ENCODE data around the gene UBXN10. TPM values are rescaled to one million over a fixed set of nuclear protein-coding genes. Genes with fewer than 3 reads are reported as not detected.

UBXN10 gene
- total and polyA plus RNA-seq, 2 of the 8 experiments (the other 6 are each of a cell fraction or from before 2014, with no cell fraction given) = 0.43 to 0.68 TPM

DNA sequence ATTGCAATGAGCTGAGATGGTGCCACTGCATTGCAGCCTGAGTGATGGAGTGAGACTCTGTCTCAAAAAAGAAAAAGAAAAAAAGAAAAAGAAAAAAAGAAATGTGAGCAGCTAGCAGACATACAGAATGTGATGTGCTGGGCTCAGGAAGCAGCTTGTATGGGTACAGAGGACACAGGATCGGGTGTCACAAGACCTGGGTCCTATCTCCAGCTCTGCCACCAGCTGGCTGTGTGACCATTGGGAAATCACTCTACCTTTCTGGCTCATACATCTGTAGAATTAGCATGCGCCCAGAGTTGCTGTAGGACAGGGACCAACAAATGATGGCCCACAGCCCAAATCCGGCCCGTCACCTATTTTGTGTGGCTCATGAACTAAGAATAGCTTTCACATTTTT, 3.8 kb downstream of the UBXN10 start:
- no peak for FAIRE-seq

More for the DNA sequence above, 3.8 kb downstream of the UBXN10 start:
- ChIA-PET CTCF (ENCODE audit: partially characterized antibody) (interaction anchor here (0.7 to 9.3 kb wide), 7 partner anchors 9 to 215 kb away, joined by 3 to 90 read pairs (median 7); no protein-coding TSS in a partner anchor), POLR2A (ENCODE audit: partially characterized antibody) (no interaction called here)
- Histone ChIP-seq H3K9me3 (ENCODE audit: insufficient read depth in 2 of 2, low read depth in 1 of 2, low read length in 1 of 2) (no peaks in the 10 kb centered on the region), H2BK120ac (replicated peaks; ENCODE audit: low read depth, low read length) (no peak overlapping the region), H3K18ac (ENCODE audit: extremely low read depth, low read length) (no peak overlapping the region), H2AK5ac (ENCODE audit: low read depth, low read length) (no peak overlapping the region), H4K20me1 (replicated peaks in 1 of 2; ENCODE audit: control insufficient read depth in 1 of 2, insufficient read depth in 2 of 2, low read length in 2 of 2) (no peaks in the 10 kb centered on the region), H4K91ac (replicated peaks; ENCODE audit: insufficient read length, low read length) (no peak overlapping the region), H2BK5ac (ENCODE audit: low read depth, low read length) (no peak overlapping the region), H3K4ac (replicated peaks; ENCODE audit: insufficient read length, low read depth, low read length) (no peak overlapping the region), H2AFZ (ENCODE audit: low read length) (no peak overlapping the region), H3K23ac (ENCODE audit: insufficient read length) (no peak overlapping the region), H4K8ac (ENCODE audit: extremely low read depth, insufficient read depth, low read length) (no peak overlapping the region), H3K4me2 (ENCODE audit: insufficient read depth in 1 of 2, low read depth in 2 of 2, low read length in 2 of 2) (no peak overlapping the region), H3K14ac (ENCODE audit: insufficient read length) (no peak overlapping the region), H4K5ac (ENCODE audit: insufficient read length, low read depth, low read length) (no peak overlapping the region), H3K27me3 (replicated peaks in 1 of 4; ENCODE audit: control insufficient read depth in 3 of 4, extremely low read depth in 1 of 4, insufficient read depth in 3 of 4, low read length in 3 of 4) (peaks cover 0 to 12% (median 6%) of the 10 kb centered on the region in 4 experiments; a peak in 5 of 7 replicates), H3K36me3 (ENCODE audit: control insufficient read depth in 2 of 4, insufficient read depth in 4 of 4, low read length in 3 of 4) (no peaks in the 10 kb centered on the region), H3K79me2 (ENCODE audit: control insufficient read depth in 1 of 2, insufficient read depth in 2 of 2, low read length in 2 of 2) (no peaks in the 10 kb centered on the region), H3K4me3 (ENCODE audit: extremely low read depth in 1 of 4, insufficient read depth in 2 of 4, low read depth in 3 of 4, low read length in 4 of 4) (no peak overlapping the region), H3K23me2 (ENCODE audit: low read depth, low read length) (peaks cover 4% of the 10 kb centered on the region; the same call in 1 of the 2 replicates), H3K56ac (replicated peaks; ENCODE audit: insufficient read length, low read depth, low read length) (no peak overlapping the region), H2BK15ac (ENCODE audit: low read length) (no peak overlapping the region), H2BK20ac (ENCODE audit: low read length) (no peak overlapping the region), H3K79me1 (ENCODE audit: low read depth, low read length) (no peaks in the 10 kb centered on the region), H3K27ac (ENCODE audit: low read depth, low read length) (no peak overlapping the region), H3K9ac (replicated peaks in 1 of 4; ENCODE audit: extremely low read depth in 1 of 4, low read depth in 3 of 4, low read length in 3 of 4) (no peak overlapping the region), H2BK12ac (ENCODE audit: low read depth, low read length) (no peak overlapping the region), H3K4me1 (replicated peaks in 1 of 4; ENCODE audit: control insufficient read depth in 3 of 4, insufficient read depth in 4 of 4, low read length in 3 of 4) (peaks cover 6 to 13% (median 9%) of the 10 kb centered on the region in 4 experiments; a peak in 6 of 7 replicates)
- 90% methylated on average over 4 of the region's 4 CpGs; no CpG with 5 or more reads in 1 of the 2 experiments for WGBS, 2 experiments (ENCODE audit: extremely low coverage in 1 of 2, insufficient coverage in 1 of 2, insufficient read length in 1 of 2, insufficient replicate concordance in 2 of 2, low coverage in 1 of 2, low lambda C conversion rate in 2 of 2, missing lambda C conversion rate in 1 of 2)
- DNase-seq (ENCODE audit: low read depth in 1 of 2, low spot score in 2 of 2) = no peak
- TF ChIP-seq YY1 (IDR thresholded peaks at IDR 0.05; ENCODE audit: low read depth, low read length) (no peak), MAFK (IDR thresholded peaks at IDR 0.05; ENCODE audit: low read depth, low read length) (no peak), POLR2AphosphoS5 (IDR thresholded peaks at IDR 0.05; ENCODE audit: low read depth, low read length) (no peak), SRF (IDR thresholded peaks at IDR 0.05; ENCODE audit: low read depth, low read length) (no peak), BRCA1 (IDR thresholded peaks at IDR 0.05; ENCODE audit: low read depth, low read length) (no peak), CBX5 (IDR thresholded peaks at IDR 0.05; ENCODE audit: low read depth, low read length) (no peak), EGR1 (IDR thresholded peaks at IDR 0.05; ENCODE audit: borderline replicate concordance, low read depth, low read length) (no peak), SIN3A (conservative IDR thresholded peaks at IDR 0.05 in 1 of 2, IDR thresholded peaks at IDR 0.05 in 1 of 2; ENCODE audit: low read depth in 1 of 2, low read length in 2 of 2) (no peak), TAF7 (optimal IDR thresholded peaks at IDR 0.05; ENCODE audit: borderline replicate concordance, low read depth, low read length) (no peak)
- TF ChIP-seq, protein P1, sequence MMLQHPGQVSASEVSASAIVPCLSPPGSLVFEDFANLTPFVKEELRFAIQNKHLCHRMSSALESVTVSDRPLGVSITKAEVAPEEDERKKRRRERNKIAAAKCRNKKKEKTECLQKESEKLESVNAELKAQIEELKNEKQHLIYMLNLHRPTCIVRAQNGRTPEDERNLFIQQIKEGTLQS (IDR thresholded peaks at IDR 0.05; ENCODE audit: insufficient read depth, low read depth, low read length) = no peak
- TF ChIP-seq, protein P2, sequence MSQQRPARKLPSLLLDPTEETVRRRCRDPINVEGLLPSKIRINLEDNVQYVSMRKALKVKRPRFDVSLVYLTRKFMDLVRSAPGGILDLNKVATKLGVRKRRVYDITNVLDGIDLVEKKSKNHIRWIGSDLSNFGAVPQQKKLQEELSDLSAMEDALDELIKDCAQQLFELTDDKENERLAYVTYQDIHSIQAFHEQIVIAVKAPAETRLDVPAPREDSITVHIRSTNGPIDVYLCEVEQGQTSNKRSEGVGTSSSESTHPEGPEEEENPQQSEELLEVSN (IDR thresholded peaks at IDR 0.05) = no peak
